GM12891 (cell line): ENCODE results near the gene AATF.

Source experiments
- DNase-seq: peaks from one replicate; pipeline ENCODE4 v3.0.0; 2011; ENCODE audit warnings: low spot score; ENCODE audit not compliant: insufficient read length
- FAIRE-seq: peaks from 2 replicates; lab custom pipeline; 2011; peaks lifted over from hg19 to GRCh38; lab: Jason Lieb, UNC
- PAX5 ChIP-seq: IDR thresholded peaks from 2 replicates; pipeline ENCODE4 v1.6.1; 2011; ENCODE audit warnings: low read length, moderate library complexity, mild to moderate bottlenecking; ENCODE audit not compliant: insufficient read depth, severe bottlenecking
- POLR2A ChIP-seq: IDR thresholded peaks from 2 replicates; pipeline ENCODE4 v1.6.1; 2011; ENCODE audit warnings: low read depth, low read length, control low read depth
- POLR2AphosphoS5 ChIP-seq: IDR thresholded peaks from 2 replicates; pipeline ENCODE4 v1.6.1; 2011; ENCODE audit warnings: low read depth, low read length, control low read depth
- POU2F2 ChIP-seq: IDR thresholded peaks from 2 replicates; pipeline ENCODE4 v1.6.1; 2011; ENCODE audit warnings: low read depth, mild to moderate bottlenecking, control low read depth, low read length, moderate library complexity
- SPI1 ChIP-seq: IDR thresholded peaks from 2 replicates; pipeline ENCODE4 v1.6.1; 2011; ENCODE audit warnings: low read depth, low read length, control low read depth
- TAF1 ChIP-seq: IDR thresholded peaks from 2 replicates; pipeline ENCODE4 v1.6.1; 2011; ENCODE audit warnings: low read depth, low read length, control low read depth

AATF gene

DNA sequence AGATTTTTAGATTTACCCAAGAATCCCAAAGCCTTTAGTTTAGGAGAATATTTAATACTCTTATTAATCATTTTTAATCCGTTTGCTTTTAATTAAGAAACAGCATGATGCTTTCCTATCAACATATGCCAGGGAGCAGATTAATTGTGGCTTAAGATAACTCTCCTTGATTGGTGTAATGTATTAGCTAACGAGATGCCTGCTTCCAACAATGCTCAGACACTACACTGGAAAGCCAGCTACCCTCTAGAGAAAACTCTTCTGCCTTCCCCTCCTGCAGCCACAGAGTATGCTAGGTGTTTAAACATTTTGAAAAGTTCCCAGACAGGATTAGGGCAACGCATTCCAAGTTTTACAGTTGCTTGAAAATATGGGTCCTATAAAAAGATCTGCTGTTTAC, 142.2 kb downstream of the AATF start:
- DNase-seq, result no peak
- TF ChIP-seq POLR2A (no peak), POU2F2 (no peak), PAX5 (no peak), POLR2AphosphoS5 (no peak), SPI1 (no peak), TAF1 (no peak)
- FAIRE-seq, result no peak

DNA sequence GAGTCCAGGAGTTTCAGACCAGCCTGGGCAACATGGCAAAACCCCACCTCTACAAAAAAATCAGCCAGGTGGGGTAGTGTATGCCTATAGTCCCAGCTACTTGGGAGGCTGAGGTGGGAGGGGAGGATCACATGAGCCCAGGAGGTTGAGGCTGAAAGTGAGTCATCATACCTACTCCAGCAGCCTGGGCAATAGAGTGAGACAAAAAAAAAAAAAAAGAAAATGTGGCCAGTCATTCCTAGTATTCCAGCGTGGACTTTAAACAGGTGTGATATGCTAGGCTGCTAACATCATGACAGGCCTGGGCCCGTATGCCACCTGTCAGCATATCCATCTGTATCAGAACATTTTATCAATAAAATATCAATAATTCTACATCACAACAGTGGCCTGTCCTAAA, 143.3 kb downstream of the AATF start:
- DNase-seq (no peak), FAIRE-seq (no peak)
- no peak for TF ChIP-seq SPI1
- TF ChIP-seq POLR2AphosphoS5, result no peak
- TF ChIP-seq POLR2A, result no peak
- TF ChIP-seq POU2F2, result no peak
- TF ChIP-seq TAF1, result no peak
- no peak for TF ChIP-seq PAX5

DNA sequence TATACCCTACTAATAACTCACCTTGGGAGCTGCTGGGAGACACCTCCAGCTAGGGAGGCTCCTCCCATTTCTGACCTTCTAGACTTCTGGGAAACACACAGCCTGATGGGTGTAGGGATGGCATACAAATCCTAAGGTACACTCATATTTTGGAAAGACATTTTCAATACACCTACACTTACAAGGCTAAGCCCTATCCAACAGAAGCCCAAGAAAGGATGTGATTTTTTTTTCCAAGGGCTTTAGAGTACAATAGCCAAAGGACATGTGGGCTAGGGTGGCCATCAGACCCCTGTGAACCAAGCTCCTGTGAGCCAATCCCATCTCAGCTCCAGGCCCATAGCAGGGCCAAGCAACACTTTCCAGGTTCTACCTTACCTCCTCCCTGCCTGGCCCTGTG, 143.9 kb downstream of the AATF start:
- no peak for DNase-seq
- FAIRE-seq, result no peak
- no peak for TF ChIP-seq SPI1
- TF ChIP-seq PAX5, result no peak
- no peak for TF ChIP-seq TAF1
- TF ChIP-seq POLR2A, result no peak
- TF ChIP-seq POU2F2, result no peak
- no peak for TF ChIP-seq POLR2AphosphoS5

DNA sequence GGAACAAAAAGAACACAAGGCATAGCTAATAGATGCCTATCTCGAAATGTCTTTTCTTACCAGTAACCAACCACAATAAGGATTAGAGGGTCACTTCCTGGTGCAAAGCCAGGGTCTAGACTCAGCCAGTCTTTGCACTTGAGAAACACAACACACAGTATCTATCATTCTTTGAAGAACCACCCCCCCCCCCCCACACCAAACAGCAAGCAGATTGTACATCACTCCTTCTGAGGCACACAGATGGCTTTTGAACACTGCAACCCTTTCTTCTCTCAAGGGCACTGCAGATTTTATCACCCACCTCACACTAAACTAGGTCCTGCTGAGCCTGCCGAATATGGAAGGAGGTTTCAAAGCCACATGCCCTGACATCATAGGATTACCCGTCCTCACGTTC, 145.6 kb downstream of the AATF start:
- DNase-seq (no peak), FAIRE-seq (no peak)
- TF ChIP-seq POLR2A (no peak), SPI1 (no peak), POLR2AphosphoS5 (no peak), TAF1 (no peak), PAX5 (no peak), POU2F2 (no peak)

DNA sequence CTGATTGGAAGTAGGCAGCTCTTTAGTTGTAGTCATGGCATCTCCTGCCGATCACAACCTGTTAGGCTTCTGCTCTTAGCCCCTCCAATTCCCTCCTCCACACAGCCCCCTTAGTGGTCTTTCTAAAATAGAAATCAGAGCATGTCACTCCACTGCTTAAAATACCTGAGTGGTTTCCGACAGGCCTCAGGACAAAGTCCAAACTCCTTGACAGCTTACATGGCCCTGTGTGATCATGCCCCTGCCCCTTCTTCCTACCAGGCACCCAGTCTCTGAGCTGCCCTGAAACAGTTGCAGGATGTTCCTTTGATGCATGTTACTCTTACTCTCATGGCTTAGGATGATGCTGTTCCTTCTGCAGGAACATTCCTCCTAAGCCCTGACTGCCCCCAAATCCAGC, 147.3 kb downstream of the AATF start:
- DNase-seq, result no peak
- FAIRE-seq, result no peak
- no peak for TF ChIP-seq PAX5
- TF ChIP-seq POLR2A, result no peak
- no peak for TF ChIP-seq POLR2AphosphoS5
- TF ChIP-seq TAF1, result no peak
- TF ChIP-seq POU2F2, result no peak
- TF ChIP-seq SPI1, result no peak

DNA sequence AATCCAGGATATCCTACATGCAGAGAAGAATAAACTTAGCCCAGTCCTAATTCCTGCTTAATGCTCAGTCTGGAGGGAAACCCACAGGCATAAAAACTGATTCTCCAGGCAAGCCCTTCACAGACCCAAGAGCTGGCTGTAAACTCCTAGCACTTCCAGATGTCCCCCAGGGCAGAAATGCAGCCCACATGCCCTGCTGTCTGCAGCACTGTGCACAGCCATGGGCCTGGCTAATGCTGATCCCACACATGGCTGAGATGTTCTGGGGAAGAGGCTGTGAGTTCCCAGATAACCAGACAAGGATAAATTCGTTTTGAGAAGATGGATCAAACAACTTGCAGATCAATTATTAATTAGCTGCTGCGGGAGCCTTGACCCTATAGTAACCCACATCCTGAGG, 148.4 kb downstream of the AATF start:
- DNase-seq (no peak), FAIRE-seq (no peak)
- no peak for TF ChIP-seq PAX5
- TF ChIP-seq POLR2AphosphoS5, result no peak
- TF ChIP-seq SPI1, result no peak
- no peak for TF ChIP-seq POLR2A
- TF ChIP-seq TAF1, result no peak
- no peak for TF ChIP-seq POU2F2

DNA sequence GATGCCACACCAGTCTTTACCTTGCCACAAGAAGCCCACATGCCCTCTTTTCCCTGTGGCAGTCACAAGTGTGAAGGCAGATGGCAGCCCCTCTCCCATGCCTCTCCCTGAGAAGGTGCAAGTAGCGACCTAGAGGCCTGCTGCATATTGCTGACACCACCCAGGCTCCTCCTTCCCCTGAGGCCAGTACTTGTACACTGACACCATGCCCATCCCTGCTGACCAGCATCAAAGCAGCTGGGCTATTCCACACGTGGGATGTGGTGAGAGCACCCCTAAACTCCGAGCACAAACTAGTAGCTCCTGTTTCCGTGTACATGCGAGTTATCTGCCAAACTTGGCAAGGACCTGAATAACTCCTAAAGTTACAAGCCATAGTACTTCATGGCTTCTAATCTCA, 149.4 kb downstream of the AATF start:
- no peak for FAIRE-seq
- no peak for DNase-seq
- TF ChIP-seq SPI1, result no peak

DNA sequence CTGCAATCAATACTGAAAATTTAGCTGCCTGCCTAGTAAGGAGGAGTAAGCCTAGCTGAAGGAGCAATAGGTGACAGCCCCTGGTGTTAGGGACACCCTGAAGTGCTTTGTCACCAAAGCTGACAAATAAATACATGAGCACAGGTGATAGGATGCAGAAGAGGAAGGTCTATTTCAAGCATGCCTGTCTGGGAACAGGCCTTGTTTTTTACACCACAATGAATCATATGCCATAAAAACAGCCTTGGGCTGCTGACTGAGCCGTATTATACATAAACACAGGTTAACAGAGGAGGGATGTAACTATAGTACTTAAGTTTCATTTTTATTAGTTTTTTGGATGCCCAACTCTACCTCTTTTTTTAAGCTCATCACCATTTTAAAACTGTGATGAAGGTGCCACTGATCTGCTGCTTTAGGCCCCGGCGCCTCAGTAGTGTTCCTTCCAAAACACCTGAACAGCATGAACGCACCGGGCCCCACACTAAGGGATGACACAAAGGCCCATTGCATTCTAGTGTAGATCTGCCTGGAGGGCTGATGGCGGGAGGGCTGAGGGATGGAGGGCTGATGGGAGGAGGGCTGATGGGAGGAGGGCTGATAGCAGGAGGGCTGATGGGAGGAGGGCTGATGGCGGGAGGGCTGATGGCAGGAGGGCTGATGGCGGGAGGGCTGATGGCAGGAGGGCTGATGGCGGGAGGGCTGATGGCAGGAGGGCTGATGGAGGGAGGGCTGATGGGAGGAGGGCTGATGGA, 150.3 kb downstream of the AATF start:
- FAIRE-seq, result no peak
- TF ChIP-seq POU2F2 (no peak), PAX5 (no peak), POLR2AphosphoS5 (no peak), SPI1 (no peak), POLR2A (no peak), TAF1 (no peak)

DNA sequence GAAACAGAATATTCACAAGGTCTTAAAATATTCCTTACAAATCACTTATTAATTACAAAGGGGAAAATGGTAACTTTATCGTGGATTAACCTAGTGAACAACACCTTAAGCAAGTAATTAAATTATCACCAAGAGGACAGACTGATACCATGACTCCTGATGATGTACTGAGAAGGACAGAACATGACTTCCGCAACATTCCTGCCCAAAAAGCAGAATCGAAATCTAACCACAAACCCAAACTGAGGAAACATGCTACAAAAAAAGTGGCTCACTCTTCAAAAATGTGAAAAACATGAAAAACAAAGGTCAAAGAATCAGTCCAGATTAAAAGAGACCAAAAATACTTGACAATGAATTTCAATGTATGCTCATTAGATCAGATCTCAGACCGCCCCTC, 151.5 kb downstream of the AATF start:
- no peak for FAIRE-seq
- no peak for TF ChIP-seq TAF1
- no peak for TF ChIP-seq PAX5
- no peak for TF ChIP-seq POU2F2
- no peak for TF ChIP-seq POLR2A
- no peak for TF ChIP-seq POLR2AphosphoS5
- no peak for TF ChIP-seq SPI1
- no peak for DNase-seq

More for the DNA sequence above, 150.3 kb downstream of the AATF start:
- no peak for DNase-seq

DNA sequence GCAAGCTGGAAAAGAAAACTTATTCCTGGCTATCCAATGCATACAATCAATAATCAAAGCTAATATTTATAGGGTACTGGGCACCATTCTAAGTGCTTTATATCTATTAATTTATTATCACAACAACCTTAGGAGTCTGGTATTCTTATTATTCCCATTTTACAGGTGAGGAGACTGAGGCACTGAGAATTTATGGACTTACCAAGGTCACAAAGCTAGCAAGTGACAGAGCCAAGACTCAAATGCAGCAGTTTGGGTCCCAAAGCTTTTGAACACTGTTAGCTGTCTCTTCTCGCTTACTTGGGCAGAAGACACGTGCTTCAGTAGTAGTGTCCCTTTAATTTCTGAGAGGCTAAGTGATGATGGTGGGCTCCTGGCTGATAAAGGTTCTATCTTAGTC, 152.6 kb downstream of the AATF start:
- FAIRE-seq (no peak), DNase-seq (no peak)
- no peak for TF ChIP-seq POLR2AphosphoS5
- no peak for TF ChIP-seq POU2F2
- TF ChIP-seq SPI1, result no peak
- no peak for TF ChIP-seq TAF1
- TF ChIP-seq PAX5, result no peak
- no peak for TF ChIP-seq POLR2A
